ENCODE results near the gene UQCRFS1. TPM values are rescaled to one million over a fixed set of nuclear protein-coding genes. Genes with fewer than 3 reads are reported as not detected.

Gene UQCRFS1
- polyA plus RNA-seq, 1 of the 3 experiments (the other 2 are of a cell fraction) = 36.7 TPM

- CTCF ChIA-PET = interaction anchor here (0.7 kb wide), 1 partner anchor 100 kb away, joined by 3 read pairs; no protein-coding TSS in a partner anchor
- POLR2A ChIA-PET = no interaction called here
Observed at GRCh38 chr19:29162694-29163093, 50.3 kb downstream of the UQCRFS1 start.

More at GRCh38 chr19:29162694-29163093, 50.3 kb downstream of the UQCRFS1 start:
- Histone ChIP-seq H3K36me3 (replicated peaks in 1 of 2; ENCODE audit: control insufficient read depth in 1 of 2, insufficient read depth in 2 of 2, low read length in 1 of 2) (no peaks in the 10 kb centered on the region), H3K79me2 (ENCODE audit: insufficient read depth) (no peaks in the 10 kb centered on the region), H3K9me2 (no peaks in the 10 kb centered on the region), H3K4me3 (ENCODE audit: low read depth in 2 of 2, low read length in 1 of 2) (no peak overlapping the region), H3K9ac (no peak overlapping the region), H2AFZ (ENCODE audit: low read depth) (no peak overlapping the region), H3K27ac (ENCODE audit: low read depth in 2 of 2, low read length in 1 of 2) (no peak overlapping the region), H3K27me3 (ENCODE audit: insufficient read depth) (no peaks in the 10 kb centered on the region), H4K20me1 (ENCODE audit: insufficient read depth) (no peaks in the 10 kb centered on the region), H3K4me1 (ENCODE audit: control insufficient read depth in 1 of 2, insufficient read depth in 2 of 2, low read depth in 1 of 2, low read length in 1 of 2) (no peaks in the 10 kb centered on the region), H3K4me2 (no peak overlapping the region), H3F3A (replicated peaks; ENCODE audit: insufficient read depth) (no peaks in the 10 kb centered on the region), H3K9me3 (no peaks in the 10 kb centered on the region)
- TF ChIP-seq GABPA (IDR thresholded peaks at IDR 0.05; ENCODE audit: low read depth) (no peak), MAX (IDR thresholded peaks at IDR 0.05; ENCODE audit: low read depth) (no peak), EP300 (IDR thresholded peaks at IDR 0.05; ENCODE audit: borderline replicate concordance in 1 of 2, low read depth in 1 of 2, low read length in 1 of 2) (no peak), GATA2 (CRISPR knock-in tag; IDR thresholded peaks at IDR 0.05) (no peak), MEF2A (IDR thresholded peaks at IDR 0.05; ENCODE audit: borderline replicate concordance, low read depth) (no peak), RAD21 (IDR thresholded peaks at IDR 0.05; ENCODE audit: low read length) (no peak), CHD2 (IDR thresholded peaks at IDR 0.05; ENCODE audit: low read length, partially characterized antibody) (no peak), PBX3 (IDR thresholded peaks at IDR 0.05) (no peak), TCF12 (IDR thresholded peaks at IDR 0.05) (no peak), RXRA (IDR thresholded peaks at IDR 0.05; ENCODE audit: borderline replicate concordance, low read depth) (no peak), SMC3 (IDR thresholded peaks at IDR 0.05; ENCODE audit: low read depth, low read length) (no peak), FOSL2 (IDR thresholded peaks at IDR 0.05; ENCODE audit: borderline replicate concordance, low read depth) (no peak), POLR2AphosphoS5 (IDR thresholded peaks at IDR 0.05; ENCODE audit: low read depth, low read length) (no peak), NFIC (IDR thresholded peaks at IDR 0.05; ENCODE audit: borderline replicate concordance) (no peak), CTCF (IDR thresholded peaks at IDR 0.05) (no peak), EZH2phosphoT487 (IDR thresholded peaks at IDR 0.05; ENCODE audit: borderline replicate concordance, low read depth) (no peak), FOXM1 (IDR thresholded peaks at IDR 0.05; ENCODE audit: low read depth) (no peak), RFX5 (IDR thresholded peaks at IDR 0.05; ENCODE audit: low read length) (no peak), USF1 (IDR thresholded peaks at IDR 0.05; ENCODE audit: borderline replicate concordance, low read depth) (no peak), SIN3A (IDR thresholded peaks at IDR 0.05; ENCODE audit: borderline replicate concordance, low read depth, low read length) (no peak)
- DNase-seq = no peak
- 0% methylated on average over 3 of the region's 3 CpGs for WGBS (ENCODE audit: low lambda C conversion rate)
